ENCODE measurements around the gene CREB1. TPM values are rescaled to one million over a fixed set of nuclear protein-coding genes. Genes with fewer than 3 reads are reported as not detected.

CREB1 gene
- total and polyA plus RNA-seq, 9 of the 15 experiments (the other 6 are each of a cell fraction or from before 2014, with no cell fraction given): 8.9 to 51.3 (median 19.5) TPM

DNA sequence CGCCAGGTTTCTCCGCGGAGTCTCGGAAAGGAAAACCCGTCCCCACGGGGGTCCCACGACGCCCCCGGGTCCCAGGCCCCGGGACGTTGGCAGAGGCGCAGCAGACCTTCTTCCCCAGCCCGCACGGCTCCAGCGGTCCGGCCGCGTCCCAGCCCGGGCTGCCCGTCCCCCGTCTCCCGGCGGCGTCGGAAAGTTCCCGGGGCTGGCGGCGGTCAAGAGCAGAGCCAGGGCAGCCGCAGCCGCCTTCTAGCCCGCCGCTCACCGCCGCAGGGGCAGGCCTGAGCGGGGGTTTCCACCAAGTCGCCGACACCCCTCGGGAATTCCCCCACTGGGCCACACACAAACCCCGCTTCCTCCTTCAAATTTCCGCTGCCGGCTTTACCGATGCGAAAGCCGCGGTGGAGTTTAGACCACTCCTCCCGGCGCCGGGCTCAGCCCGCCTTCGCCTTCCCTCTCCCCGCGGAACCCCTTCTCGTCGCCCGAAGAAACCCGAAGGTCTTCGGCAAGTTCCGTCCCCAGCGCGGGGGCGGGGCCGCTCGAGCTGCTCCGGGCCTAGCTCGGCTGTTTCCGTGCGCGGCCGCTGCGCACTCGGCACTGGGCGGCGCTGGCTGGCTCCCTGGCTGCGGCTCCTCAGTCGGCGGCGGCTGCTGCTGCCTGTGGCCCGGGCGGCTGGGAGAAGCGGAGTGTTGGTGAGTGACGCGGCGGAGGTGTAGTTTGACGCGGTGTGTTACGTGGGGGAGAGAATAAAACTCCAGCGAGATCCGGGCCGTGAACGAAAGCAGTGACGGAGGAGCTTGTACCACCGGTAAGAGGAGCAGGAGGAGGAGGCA, at the start of gene CREB1 (continued):
- TF ChIP-seq, protein P1, sequence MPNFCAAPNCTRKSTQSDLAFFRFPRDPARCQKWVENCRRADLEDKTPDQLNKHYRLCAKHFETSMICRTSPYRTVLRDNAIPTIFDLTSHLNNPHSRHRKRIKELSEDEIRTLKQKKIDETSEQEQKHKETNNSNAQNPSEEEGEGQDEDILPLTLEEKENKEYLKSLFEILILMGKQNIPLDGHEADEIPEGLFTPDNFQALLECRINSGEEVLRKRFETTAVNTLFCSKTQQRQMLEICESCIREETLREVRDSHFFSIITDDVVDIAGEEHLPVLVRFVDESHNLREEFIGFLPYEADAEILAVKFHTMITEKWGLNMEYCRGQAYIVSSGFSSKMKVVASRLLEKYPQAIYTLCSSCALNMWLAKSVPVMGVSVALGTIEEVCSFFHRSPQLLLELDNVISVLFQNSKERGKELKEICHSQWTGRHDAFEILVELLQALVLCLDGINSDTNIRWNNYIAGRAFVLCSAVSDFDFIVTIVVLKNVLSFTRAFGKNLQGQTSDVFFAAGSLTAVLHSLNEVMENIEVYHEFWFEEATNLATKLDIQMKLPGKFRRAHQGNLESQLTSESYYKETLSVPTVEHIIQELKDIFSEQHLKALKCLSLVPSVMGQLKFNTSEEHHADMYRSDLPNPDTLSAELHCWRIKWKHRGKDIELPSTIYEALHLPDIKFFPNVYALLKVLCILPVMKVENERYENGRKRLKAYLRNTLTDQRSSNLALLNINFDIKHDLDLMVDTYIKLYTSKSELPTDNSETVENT (CRISPR knock-in tag; IDR thresholded peaks at IDR 0.05): 0 out of 2 replicates have a peak, but pooled peaks have one; percentile 8
- TF ChIP-seq GABPA (tag; conservative IDR thresholded peaks at IDR 0.05; ENCODE audit: low read depth): no peak; the same call in none of the 2 replicates
- TF ChIP-seq, protein P2, sequence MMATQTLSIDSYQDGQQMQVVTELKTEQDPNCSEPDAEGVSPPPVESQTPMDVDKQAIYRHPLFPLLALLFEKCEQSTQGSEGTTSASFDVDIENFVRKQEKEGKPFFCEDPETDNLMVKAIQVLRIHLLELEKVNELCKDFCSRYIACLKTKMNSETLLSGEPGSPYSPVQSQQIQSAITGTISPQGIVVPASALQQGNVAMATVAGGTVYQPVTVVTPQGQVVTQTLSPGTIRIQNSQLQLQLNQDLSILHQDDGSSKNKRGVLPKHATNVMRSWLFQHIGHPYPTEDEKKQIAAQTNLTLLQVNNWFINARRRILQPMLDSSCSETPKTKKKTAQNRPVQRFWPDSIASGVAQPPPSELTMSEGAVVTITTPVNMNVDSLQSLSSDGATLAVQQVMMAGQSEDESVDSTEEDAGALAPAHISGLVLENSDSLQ (IDR thresholded peaks at IDR 0.05): peak; percentile 81
- TF ChIP-seq CREM (IDR thresholded peaks at IDR 0.05; ENCODE audit: low read depth): peak; percentile 97
- TF ChIP-seq TOE1 (IDR thresholded peaks at IDR 0.05; ENCODE audit: borderline replicate concordance): peak; percentile 78
- no peak for TF ChIP-seq TOE1 (CRISPR knock-in tag; IDR thresholded peaks at IDR 0.05; ENCODE audit: borderline replicate concordance, low read depth)
- no peak for TF ChIP-seq HLTF (IDR thresholded peaks at IDR 0.05)
- 0 out of 2 replicates have a peak, but pooled peaks have one; percentile 39 for TF ChIP-seq LARP7 (IDR thresholded peaks at IDR 0.05)
- TF ChIP-seq TBP (optimal IDR thresholded peaks at IDR 0.05; ENCODE audit: low read depth, low read length): peak; percentile 84
- TF ChIP-seq ZNF431 (CRISPR knock-in tag; IDR thresholded peaks at IDR 0.05): 0 out of 2 replicates have a peak, but pooled peaks have one; percentile 56
- TF ChIP-seq TEAD1 (CRISPR knock-in tag; IDR thresholded peaks at IDR 0.05): peak in 1 of 2 experiments; percentile 81; a peak in 1 of 4 replicates
- TF ChIP-seq SIN3A (IDR thresholded peaks at IDR 0.05; ENCODE audit: borderline replicate concordance in 2 of 2, control insufficient read depth in 1 of 2, low read depth in 2 of 2, low read length in 2 of 2): no peak
- TF ChIP-seq SP1 (CRISPR knock-in tag; IDR thresholded peaks at IDR 0.05): peak; percentile 33; the same call in 1 of the 2 replicates
- TF ChIP-seq, protein P3, sequence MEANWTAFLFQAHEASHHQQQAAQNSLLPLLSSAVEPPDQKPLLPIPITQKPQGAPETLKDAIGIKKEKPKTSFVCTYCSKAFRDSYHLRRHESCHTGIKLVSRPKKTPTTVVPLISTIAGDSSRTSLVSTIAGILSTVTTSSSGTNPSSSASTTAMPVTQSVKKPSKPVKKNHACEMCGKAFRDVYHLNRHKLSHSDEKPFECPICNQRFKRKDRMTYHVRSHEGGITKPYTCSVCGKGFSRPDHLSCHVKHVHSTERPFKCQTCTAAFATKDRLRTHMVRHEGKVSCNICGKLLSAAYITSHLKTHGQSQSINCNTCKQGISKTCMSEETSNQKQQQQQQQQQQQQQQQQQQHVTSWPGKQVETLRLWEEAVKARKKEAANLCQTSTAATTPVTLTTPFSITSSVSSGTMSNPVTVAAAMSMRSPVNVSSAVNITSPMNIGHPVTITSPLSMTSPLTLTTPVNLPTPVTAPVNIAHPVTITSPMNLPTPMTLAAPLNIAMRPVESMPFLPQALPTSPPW (CRISPR knock-in tag; IDR thresholded peaks at IDR 0.05): peak; percentile 83; the same call in 1 of the 2 replicates
- TF ChIP-seq, protein P4, sequence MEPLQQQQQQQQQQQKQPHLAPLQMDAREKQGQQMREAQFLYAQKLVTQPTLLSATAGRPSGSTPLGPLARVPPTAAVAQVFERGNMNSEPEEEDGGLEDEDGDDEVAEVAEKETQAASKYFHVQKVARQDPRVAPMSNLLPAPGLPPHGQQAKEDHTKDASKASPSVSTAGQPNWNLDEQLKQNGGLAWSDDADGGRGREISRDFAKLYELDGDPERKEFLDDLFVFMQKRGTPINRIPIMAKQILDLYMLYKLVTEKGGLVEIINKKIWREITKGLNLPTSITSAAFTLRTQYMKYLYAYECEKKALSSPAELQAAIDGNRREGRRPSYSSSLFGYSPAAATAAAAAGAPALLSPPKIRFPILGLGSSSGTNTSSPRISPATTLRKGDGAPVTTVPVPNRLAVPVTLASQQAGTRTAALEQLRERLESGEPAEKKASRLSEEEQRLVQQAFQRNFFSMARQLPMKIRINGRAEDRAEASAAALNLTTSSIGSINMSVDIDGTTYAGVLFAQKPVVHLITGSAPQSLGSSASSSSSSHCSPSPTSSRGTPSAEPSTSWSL (CRISPR knock-in tag; IDR thresholded peaks at IDR 0.05; ENCODE audit: borderline replicate concordance): no peak
- TF ChIP-seq, protein P5, sequence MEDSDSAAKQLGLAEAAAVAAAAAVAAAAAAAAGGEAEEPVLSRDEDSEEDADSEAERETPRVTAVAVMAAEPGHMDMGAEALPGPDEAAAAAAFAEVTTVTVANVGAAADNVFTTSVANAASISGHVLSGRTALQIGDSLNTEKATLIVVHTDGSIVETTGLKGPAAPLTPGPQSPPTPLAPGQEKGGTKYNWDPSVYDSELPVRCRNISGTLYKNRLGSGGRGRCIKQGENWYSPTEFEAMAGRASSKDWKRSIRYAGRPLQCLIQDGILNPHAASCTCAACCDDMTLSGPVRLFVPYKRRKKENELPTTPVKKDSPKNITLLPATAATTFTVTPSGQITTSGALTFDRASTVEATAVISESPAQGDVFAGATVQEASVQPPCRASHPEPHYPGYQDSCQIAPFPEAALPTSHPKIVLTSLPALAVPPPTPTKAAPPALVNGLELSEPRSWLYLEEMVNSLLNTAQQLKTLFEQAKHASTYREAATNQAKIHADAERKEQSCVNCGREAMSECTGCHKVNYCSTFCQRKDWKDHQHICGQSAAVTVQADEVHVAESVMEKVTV (CRISPR knock-in tag; IDR thresholded peaks at IDR 0.05): peak; percentile 100
- TF ChIP-seq HNRNPLL (IDR thresholded peaks at IDR 0.05; ENCODE audit: low read depth, low read length, poor library complexity, severe bottlenecking): peak; percentile 71
- no peak for TF ChIP-seq RBM39 (optimal IDR thresholded peaks at IDR 0.05; ENCODE audit: low read depth, low read length)
- TF ChIP-seq EGR1 (conservative IDR thresholded peaks at IDR 0.05): peak; percentile 78

Measured in K562 (cell line).